HEK293 (cell line): ENCODE measurements around the gene NCAPD3.
A peak's percentile ranks its signal among the peaks of the same experiment; 100 is the strongest.

ENCODE experiments used
- CTCF ChIA-PET: fragments of 350-600 bp; formaldehyde crosslinking; extraction: SDS; loops from one replicate; lab custom pipeline; 2021; ENCODE audit warnings: antibody characterized with exemption; lab: Yijun Ruan, JAX
- POLR2A ChIA-PET: fragments of 300-600 bp; formaldehyde crosslinking; extraction: SDS; loops from one replicate; lab custom pipeline; 2020; ENCODE audit warnings: antibody characterized with exemption, inconsistent platforms; lab: Yijun Ruan, JAX
- H3K27ac ChIP-seq: fragments of 200-500 bp; sonication (Bioruptor generic); 2 replicates; pipeline ENCODE4 v1.5.1; 2014; ENCODE audit warnings: low read depth, low read length, control low read depth, inconsistent platforms; ENCODE audit errors: extremely low read depth
- H3K36me3 ChIP-seq, 2 experiments: fragments of 200-500 bp in 1 of 2; sonication (Bioruptor generic) in 1 of 2; 1 replicate in 1 of 2; 2 replicates in 1 of 2; pipeline ENCODE4 v1.5.1; 2014 to 2017; ENCODE audit warnings: inconsistent platforms in 2 of 2, low read length in 2 of 2; ENCODE audit not compliant: control insufficient read depth in 2 of 2, insufficient read depth in 1 of 2
- H3K4me1 ChIP-seq: fragments of 200-500 bp; sonication (Bioruptor generic); 2 replicates; pipeline ENCODE4 v1.5.1; 2014; ENCODE audit warnings: mild to moderate bottlenecking, low read length, inconsistent platforms; ENCODE audit not compliant: control insufficient read depth, insufficient read depth
- H3K4me3 ChIP-seq: 2 replicates; pipeline ENCODE4 v1.5.1; 2011; ENCODE audit warnings: low read depth, mild to moderate bottlenecking, control low read depth, low read length, moderate library complexity
- H3K9me3 ChIP-seq: fragments of 200-500 bp; sonication (Bioruptor generic); 2 replicates; pipeline ENCODE4 v1.5.1; 2014; ENCODE audit warnings: low read depth, low read length, inconsistent platforms; ENCODE audit not compliant: control insufficient read depth, insufficient read depth
- IKZF3 ChIP-seq: fragments of 450-650 bp; IDR thresholded peaks from 2 replicates; pipeline ENCODE4 v1.5.0; 2018; ENCODE audit warnings: missing biosample characterization, mild to moderate bottlenecking, missing genetic modification characterization, moderate library complexity
- MEIS1 ChIP-seq: sonication (generic); formaldehyde crosslinking; IDR thresholded peaks from 2 replicates; pipeline ENCODE4 v1.8.1; 2022; ENCODE audit warnings: missing genetic modification reagents, mild to moderate bottlenecking, borderline replicate concordance
- OVOL3 ChIP-seq: fragments of 450-650 bp; formaldehyde crosslinking; IDR thresholded peaks from 2 replicates; pipeline ENCODE4 v1.5.1; 2016; ENCODE audit warnings: missing biosample characterization, missing genetic modification characterization
- REST ChIP-seq: fragments of 450-650 bp; formaldehyde crosslinking; IDR thresholded peaks from 2 replicates; pipeline ENCODE4 v1.5.1; 2016; ENCODE audit warnings: missing biosample characterization, missing genetic modification characterization
- SALL2 ChIP-seq: fragments of 450-650 bp; formaldehyde crosslinking; IDR thresholded peaks from 2 replicates; pipeline ENCODE4 v1.5.0; 2017; ENCODE audit warnings: missing biosample characterization, mild to moderate bottlenecking, missing genetic modification characterization, borderline replicate concordance
- SP2 ChIP-seq: fragments of 450-650 bp; formaldehyde crosslinking; IDR thresholded peaks from 2 replicates; pipeline ENCODE4 v1.5.1; 2016; ENCODE audit warnings: missing biosample characterization, missing genetic modification characterization
- ZBTB1 ChIP-seq: fragments of 450-650 bp; formaldehyde crosslinking; IDR thresholded peaks from 2 replicates; pipeline ENCODE4 v1.5.1; 2016; ENCODE audit warnings: missing biosample characterization, missing genetic modification characterization
- ZBTB20 ChIP-seq: fragments of 450-650 bp; formaldehyde crosslinking; IDR thresholded peaks from 2 replicates; pipeline ENCODE4 v1.5.1; 2016; ENCODE audit warnings: missing biosample characterization, missing genetic modification characterization
- ZBTB48 ChIP-seq: fragments of 450-650 bp; formaldehyde crosslinking; IDR thresholded peaks from 2 replicates; pipeline ENCODE4 v1.5.1; 2016; ENCODE audit warnings: missing biosample characterization, missing genetic modification characterization
- ZNF324 ChIP-seq: fragments of 450-650 bp; formaldehyde crosslinking; IDR thresholded peaks from 2 replicates; pipeline ENCODE4 v1.5.1; 2016; ENCODE audit warnings: missing biosample characterization, missing genetic modification characterization
- ZNF335 ChIP-seq: fragments of 450-650 bp; formaldehyde crosslinking; conservative IDR thresholded peaks from 2 replicates; pipeline ENCODE4 v1.5.1; 2016; ENCODE audit warnings: missing biosample characterization, missing genetic modification characterization
- ZNF398 ChIP-seq: fragments of 450-650 bp; formaldehyde crosslinking; IDR thresholded peaks from 2 replicates; pipeline ENCODE4 v1.5.1; 2017; ENCODE audit warnings: missing biosample characterization, missing genetic modification characterization
- ZNF426 ChIP-seq: fragments of 450-650 bp; formaldehyde crosslinking; IDR thresholded peaks from 2 replicates; pipeline ENCODE4 v1.5.1; 2017; ENCODE audit warnings: missing biosample characterization, missing genetic modification characterization, mild to moderate bottlenecking, inconsistent platforms, moderate library complexity
- ZNF501 ChIP-seq: fragments of 450-650 bp; formaldehyde crosslinking; IDR thresholded peaks from 2 replicates; pipeline ENCODE4 v1.5.1; 2016; ENCODE audit warnings: missing biosample characterization, missing genetic modification characterization
- ZNF529 ChIP-seq: fragments of 450-650 bp; formaldehyde crosslinking; IDR thresholded peaks from 2 replicates; pipeline ENCODE4 v1.5.1; 2017; ENCODE audit warnings: missing genetic modification characterization, missing biosample characterization; ENCODE audit not compliant: insufficient replicate concordance
- ZNF664 ChIP-seq: fragments of 450-650 bp; formaldehyde crosslinking; IDR thresholded peaks from 2 replicates; pipeline ENCODE4 v1.5.1; 2016; ENCODE audit warnings: missing biosample characterization, missing genetic modification characterization
- ZNF692 ChIP-seq: fragments of 450-650 bp; formaldehyde crosslinking; IDR thresholded peaks from 2 replicates; pipeline ENCODE4 v1.5.1; 2016; ENCODE audit warnings: missing biosample characterization, missing genetic modification characterization
- ZNF791 ChIP-seq: fragments of 450-650 bp; formaldehyde crosslinking; IDR thresholded peaks from 2 replicates; pipeline ENCODE4 v1.5.1; 2016; ENCODE audit warnings: missing biosample characterization, missing genetic modification characterization
- ZSCAN16 ChIP-seq: fragments of 450-650 bp; formaldehyde crosslinking; IDR thresholded peaks from 2 replicates; pipeline ENCODE4 v1.5.1; 2016; ENCODE audit warnings: missing biosample characterization, missing genetic modification characterization

The NCAPD3 gene

GRCh38 chr11:134253188-134253993, 29.6 kb upstream of the NCAPD3 start, which contains the start of the genes ACAD8 and THYN1 (continued):
- TF ChIP-seq MEIS1, result no peak

- Histone ChIP-seq H3K36me3 (peaks cover 0 to 47% of the 10 kb centered on the region in 2 experiments; a peak in 1 of 3 replicates), H3K9me3 (no peaks in the 10 kb centered on the region), H3K4me1 (no peaks in the 10 kb centered on the region), H3K27ac (peak overlapping the region; percentile 53; the same call in 1 of the 2 replicates), H3K4me3 (peak overlapping the region; percentile 60)
- POLR2A ChIA-PET, result interaction anchor here (0.7 to 4.0 kb wide), 3 partner anchors 21 to 73 kb away, joined by 3 to 35 read pairs (median 11); partner anchors contain the start of genes NCAPD3 and VPS26B
- TF ChIP-seq ZNF335 (tag by site-specific recombination) (peak; percentile 93), REST (peak; percentile 89), OVOL3 (tag by site-specific recombination) (0 out of 2 replicates have a peak, but pooled peaks have one; percentile 49), ZBTB1 (tag by site-specific recombination) (no peak), IKZF3 (tag by site-specific recombination) (0 out of 2 replicates have a peak, but pooled peaks have one; percentile 19), ZNF398 (tag by site-specific recombination) (no peak), ZNF324 (tag by site-specific recombination) (no peak), ZBTB48 (tag by site-specific recombination) (peak; percentile 62), ZNF664 (tag by site-specific recombination) (peak; percentile 20; the same call in 1 of the 2 replicates)
- CTCF ChIA-PET, result interaction anchor here (0.6 to 2.7 kb wide), 4 partner anchors 9 to 223 kb away, joined by 3 to 12 read pairs (median 4); no protein-coding TSS in a partner anchor
These were observed 28.8 kb upstream of the NCAPD3 start for GRCh38 chr11:134252346-134253187.

GRCh38 chr11:134250675-134251074, 26.9 kb upstream of the NCAPD3 start:
- H3K36me3 ChIP-seq, result peaks cover 0 to 55% of the 10 kb centered on the region in 2 experiments; a peak in 1 of 3 replicates
- H3K4me1 ChIP-seq, result no peaks in the 10 kb centered on the region
- no peak overlapping the region for H3K27ac ChIP-seq
- ChIA-PET POLR2A (interaction anchor here (0.6 to 1.3 kb wide), 4 partner anchors 10 to 40 kb away, joined by 3 to 7 read pairs (median 4); partner anchors contain the start of genes NCAPD3 and VPS26B), CTCF (interaction anchor here (0.6 to 2.7 kb wide), 2 partner anchors 11 to 21 kb away, joined by 5 to 12 read pairs; no protein-coding TSS in a partner anchor)
- H3K4me3 ChIP-seq, result no peak overlapping the region
- H3K9me3 ChIP-seq, result no peaks in the 10 kb centered on the region
- no peak for TF ChIP-seq ZNF501 (tag by site-specific recombination)
- no peak for TF ChIP-seq SP2 (tag by site-specific recombination)
- TF ChIP-seq ZNF426 (tag by site-specific recombination), result no peak
- no peak for TF ChIP-seq ZBTB48 (tag by site-specific recombination)
- no peak for TF ChIP-seq ZBTB20 (tag by site-specific recombination)
- TF ChIP-seq ZSCAN16 (tag by site-specific recombination), result no peak
- TF ChIP-seq ZNF692 (tag by site-specific recombination), result no peak
- no peak for TF ChIP-seq ZNF791 (tag by site-specific recombination)
- TF ChIP-seq ZNF529 (tag by site-specific recombination), result no peak
- TF ChIP-seq SALL2, result no peak
